MM.1S (cell line): ENCODE results near the gene PHACTR1.

ENCODE experiments used
- DNase-seq: peaks from one replicate; pipeline ENCODE4 v3.0.0-alpha.2; 2015
- H2AFZ ChIP-seq: fragments of 300-600 bp; sonication (generic); 2 replicates; pipeline ENCODE4 v1.6.0; 2016; ENCODE audit warnings: antibody characterized with exemption, low read length
- H3F3A ChIP-seq: fragments of 300-600 bp; sonication (generic); 2 replicates; pipeline ENCODE4 v1.6.1; 2016; ENCODE audit warnings: mild to moderate bottlenecking, antibody characterized with exemption, low read length, moderate library complexity, mixed read lengths; ENCODE audit not compliant: insufficient read depth
- H3K27ac ChIP-seq: fragments of 300-600 bp; sonication (generic); 2 replicates; pipeline ENCODE4 v1.5.1; 2016; ENCODE audit warnings: mild to moderate bottlenecking, low read length
- H3K27me3 ChIP-seq: fragments of 300-600 bp; sonication (generic); replicated peaks from 2 replicates; pipeline ENCODE4 v1.6.0; 2016; ENCODE audit warnings: low read length; ENCODE audit not compliant: insufficient read depth
- H3K36me3 ChIP-seq: fragments of 300-600 bp; sonication (generic); replicated peaks from 2 replicates; pipeline ENCODE4 v1.6.1; 2016; ENCODE audit warnings: mild to moderate bottlenecking, low read length, mixed read lengths; ENCODE audit not compliant: insufficient read depth
- H3K4me1 ChIP-seq: fragments of 300-600 bp; sonication (generic); 2 replicates; pipeline ENCODE4 v1.6.1; 2016; ENCODE audit warnings: low read length, mixed read lengths
- H3K4me2 ChIP-seq: fragments of 300-600 bp; sonication (generic); 2 replicates; pipeline ENCODE4 v1.6.0; 2016; ENCODE audit warnings: low read depth, low read length
- H3K4me3 ChIP-seq: fragments of 300-600 bp; sonication (generic); 2 replicates; pipeline ENCODE4 v1.5.1; 2016; ENCODE audit warnings: low read length, mixed read lengths
- H3K79me2 ChIP-seq: fragments of 300-600 bp; sonication (generic); 2 replicates; pipeline ENCODE4 v1.6.1; 2016; ENCODE audit warnings: mixed run types, low read length, mixed read lengths
- H3K9ac ChIP-seq: fragments of 300-600 bp; sonication (generic); 2 replicates; pipeline ENCODE4 v1.6.1; 2016; ENCODE audit warnings: low read length, mixed read lengths
- H3K9me2 ChIP-seq: fragments of 300-600 bp; sonication (generic); replicated peaks from 2 replicates; pipeline ENCODE4 v1.6.1; 2016; ENCODE audit warnings: mild to moderate bottlenecking, low read length, mixed read lengths; ENCODE audit not compliant: insufficient read depth
- H3K9me3 ChIP-seq: fragments of 300-600 bp; sonication (generic); replicated peaks from 2 replicates; pipeline ENCODE4 v1.6.1; 2016; ENCODE audit warnings: mild to moderate bottlenecking, low read length, mixed read lengths; ENCODE audit not compliant: insufficient read depth
- H4K20me1 ChIP-seq: fragments of 300-600 bp; sonication (generic); 2 replicates; pipeline ENCODE4 v1.6.1; 2016; ENCODE audit warnings: mild to moderate bottlenecking, low read length, moderate library complexity, mixed read lengths; ENCODE audit not compliant: insufficient read depth
- EZH2 ChIP-seq: fragments of 300-600 bp; sonication (generic); optimal IDR thresholded peaks from 2 replicates; pipeline ENCODE3; 2017; ENCODE audit warnings: low read depth, mild to moderate bottlenecking, antibody characterized with exemption, low read length, mixed read lengths
- EZH2phosphoT487 ChIP-seq: fragments of 300-600 bp; sonication (generic); IDR thresholded peaks from 2 replicates; pipeline ENCODE4 v1.6.1; 2018; ENCODE audit warnings: antibody characterized with exemption, low read length
- TF ChIP-seq, protein P1 (sequence below): fragments of 300-600 bp; sonication (generic); IDR thresholded peaks from 2 replicates; pipeline ENCODE4 v1.5.1; 2016; ENCODE audit warnings: antibody characterized with exemption, low read length, mixed read lengths

PHACTR1 gene

DNA sequence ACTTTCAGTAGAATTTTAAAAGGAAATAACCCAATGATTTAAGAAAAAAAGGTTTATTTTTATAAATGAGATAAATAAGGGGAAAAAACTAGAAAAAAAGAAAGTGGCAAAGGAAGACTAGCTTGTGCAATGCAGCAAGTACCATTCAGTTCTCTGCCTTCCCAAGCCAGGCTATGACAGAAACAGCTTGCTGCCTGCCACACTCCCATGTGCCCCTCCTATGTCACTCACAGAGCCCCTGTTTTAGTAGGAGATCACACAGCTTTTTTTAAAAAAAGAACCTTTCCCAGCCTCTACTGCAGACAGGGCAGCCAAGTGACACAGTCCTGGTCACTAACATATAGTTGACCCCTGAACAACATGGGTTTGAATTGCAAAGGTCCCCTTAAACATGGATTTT lies 598.2 kb downstream of the PHACTR1 start:
- Histone ChIP-seq H3K27ac (no peak overlapping the region), H3K4me2 (no peak overlapping the region), H3K27me3 (no peaks in the 10 kb centered on the region), H3K9me2 (no peaks in the 10 kb centered on the region), H3F3A (no peaks in the 10 kb centered on the region), H4K20me1 (no peaks in the 10 kb centered on the region), H3K79me2 (no peaks in the 10 kb centered on the region), H3K4me3 (no peak overlapping the region), H3K9ac (no peak overlapping the region), H3K9me3 (no peaks in the 10 kb centered on the region), H3K4me1 (no peaks in the 10 kb centered on the region), H3K36me3 (peaks cover 9% of the 10 kb centered on the region; the same call in 1 of the 2 replicates), H2AFZ (no peak overlapping the region)
- TF ChIP-seq, protein P1, sequence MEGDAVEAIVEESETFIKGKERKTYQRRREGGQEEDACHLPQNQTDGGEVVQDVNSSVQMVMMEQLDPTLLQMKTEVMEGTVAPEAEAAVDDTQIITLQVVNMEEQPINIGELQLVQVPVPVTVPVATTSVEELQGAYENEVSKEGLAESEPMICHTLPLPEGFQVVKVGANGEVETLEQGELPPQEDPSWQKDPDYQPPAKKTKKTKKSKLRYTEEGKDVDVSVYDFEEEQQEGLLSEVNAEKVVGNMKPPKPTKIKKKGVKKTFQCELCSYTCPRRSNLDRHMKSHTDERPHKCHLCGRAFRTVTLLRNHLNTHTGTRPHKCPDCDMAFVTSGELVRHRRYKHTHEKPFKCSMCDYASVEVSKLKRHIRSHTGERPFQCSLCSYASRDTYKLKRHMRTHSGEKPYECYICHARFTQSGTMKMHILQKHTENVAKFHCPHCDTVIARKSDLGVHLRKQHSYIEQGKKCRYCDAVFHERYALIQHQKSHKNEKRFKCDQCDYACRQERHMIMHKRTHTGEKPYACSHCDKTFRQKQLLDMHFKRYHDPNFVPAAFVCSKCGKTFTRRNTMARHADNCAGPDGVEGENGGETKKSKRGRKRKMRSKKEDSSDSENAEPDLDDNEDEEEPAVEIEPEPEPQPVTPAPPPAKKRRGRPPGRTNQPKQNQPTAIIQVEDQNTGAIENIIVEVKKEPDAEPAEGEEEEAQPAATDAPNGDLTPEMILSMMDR = no peak
- TF ChIP-seq EZH2phosphoT487 = no peak
- no peak for TF ChIP-seq EZH2
- no peak for DNase-seq

DNA sequence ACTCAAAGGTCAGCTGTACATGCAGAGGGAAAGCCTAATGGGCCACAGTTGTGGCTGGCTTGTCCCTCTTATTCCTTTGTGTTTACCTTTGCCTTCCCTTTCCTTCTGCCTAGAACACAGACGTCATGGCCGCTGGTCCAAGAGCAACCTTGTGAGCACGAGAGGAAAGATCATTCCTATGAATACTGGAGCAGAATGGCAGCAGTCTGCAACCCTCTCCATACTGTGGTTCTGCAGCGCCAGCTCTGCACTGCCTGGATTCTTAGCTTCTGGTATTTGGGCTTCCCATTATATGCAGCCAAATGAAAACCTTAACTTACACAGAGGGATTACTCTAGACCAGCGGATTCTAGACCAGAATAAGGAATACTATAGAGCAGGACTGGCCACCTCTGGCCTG lies 599.3 kb downstream of the PHACTR1 start:
- Histone ChIP-seq H3K36me3 (peaks cover 13% of the 10 kb centered on the region; the same call in 1 of the 2 replicates), H3K9me2 (no peaks in the 10 kb centered on the region)
- DNase-seq = no peak

DNA sequence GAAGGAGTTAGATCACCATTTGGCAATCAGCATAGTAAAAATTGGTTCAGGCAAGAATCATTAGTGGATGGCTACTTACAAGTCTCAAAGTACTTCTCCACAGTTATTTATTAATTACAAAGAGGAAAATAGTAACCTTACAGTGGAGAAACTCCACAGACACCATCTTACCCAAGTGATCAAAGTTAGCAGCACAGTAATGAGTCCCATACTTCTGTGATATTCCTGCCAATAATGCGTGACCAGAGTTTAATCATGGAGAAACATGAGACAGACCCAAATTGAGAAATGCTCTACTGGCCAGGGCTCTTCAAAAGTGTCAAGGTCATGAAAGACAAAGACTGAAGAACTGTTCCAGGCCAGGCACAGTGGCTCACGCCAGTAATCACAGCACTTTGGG lies 602.3 kb downstream of the PHACTR1 start:
- Histone ChIP-seq H4K20me1 (no peaks in the 10 kb centered on the region), H3K79me2 (no peaks in the 10 kb centered on the region), H3K36me3 (peaks cover 13% of the 10 kb centered on the region; the same call in 1 of the 2 replicates), H3K9me2 (no peaks in the 10 kb centered on the region), H2AFZ (no peak overlapping the region), H3K4me1 (no peaks in the 10 kb centered on the region), H3K27me3 (no peaks in the 10 kb centered on the region), H3K9me3 (no peaks in the 10 kb centered on the region), H3F3A (no peaks in the 10 kb centered on the region), H3K4me2 (no peak overlapping the region), H3K9ac (no peak overlapping the region), H3K27ac (no peak overlapping the region), H3K4me3 (no peak overlapping the region)
- no peak for TF ChIP-seq EZH2
- TF ChIP-seq, protein P1 = no peak
- TF ChIP-seq EZH2phosphoT487 = no peak
- DNase-seq = no peak

More for the DNA sequence above, 599.3 kb downstream of the PHACTR1 start:
- Histone ChIP-seq H3K4me3 (no peak overlapping the region), H3K4me1 (no peaks in the 10 kb centered on the region), H3K27ac (no peak overlapping the region), H3F3A (no peaks in the 10 kb centered on the region), H3K79me2 (no peaks in the 10 kb centered on the region), H3K9ac (no peak overlapping the region), H3K9me3 (no peaks in the 10 kb centered on the region), H4K20me1 (no peaks in the 10 kb centered on the region), H2AFZ (no peak overlapping the region), H3K4me2 (no peak overlapping the region), H3K27me3 (no peaks in the 10 kb centered on the region)
- TF ChIP-seq, protein P1 = no peak
- TF ChIP-seq EZH2 (no peak), EZH2phosphoT487 (no peak)
